Right atrium auricular region (tissue), 2 donors: ENCODE measurements around the gene ASPN. TPM values are rescaled to one million over a fixed set of nuclear protein-coding genes. Genes with fewer than 3 reads are reported as not detected.

Source experiments
- DNase-seq: peaks from one replicate; pipeline ENCODE4 v3.0.0-alpha.2; 2019; ENCODE audit warnings: low spot score
- H3K27ac ChIP-seq, 2 donors: fragments of 200-600 bp; sonication (generic); 1 replicate in 1 of 2; 2 replicates in 1 of 2; pipeline ENCODE4 v1.5.1; 2016 to 2019
- H3K27me3 ChIP-seq, 2 donors: fragments of 200-600 bp; sonication (generic); one replicate each; pipeline versions ENCODE4 v1.5.1 to v1.6.0; 2017 to 2019
- H3K36me3 ChIP-seq: fragments of 200-600 bp; sonication (generic); one replicate; pipeline ENCODE4 v1.5.1; 2016
- H3K4me1 ChIP-seq, 2 donors: fragments of 200-600 bp; sonication (generic); one replicate each; pipeline versions ENCODE4 v1.5.1 to v1.6.0; 2017 to 2019
- H3K4me3 ChIP-seq, 2 donors: fragments of 200-600 bp; sonication (generic); 1 replicate in 1 of 2; 2 replicates in 1 of 2; pipeline ENCODE4 v1.5.1; 2017 to 2019; ENCODE audit warnings: mild to moderate bottlenecking in 1 of 2, moderate library complexity in 1 of 2
- H3K9me3 ChIP-seq, 2 donors: fragments of 200-600 bp; sonication (generic); one replicate each; pipeline ENCODE4 v1.5.1; 2019
- CTCF ChIP-seq, 2 donors: fragments of 200-600 bp; sonication (generic); IDR thresholded peaks; one replicate each; pipeline ENCODE4 v1.5.1; 2019; ENCODE audit warnings: antibody characterized with exemption in 2 of 2
- total RNA-seq, 2 donors: library from RNA; depleted of rRNA; stranded (reverse); fragments of >200 nt; gene quantifications; one replicate each; pipeline ENCODE4 v1.1.0, GENCODE V29; 2016

Gene ASPN
- total RNA-seq, 2 donors from 2014 or later = 3.9 to 29.0 TPM

- TF ChIP-seq CTCF (IDR thresholded peaks at IDR 0.05) = no peak
- no peak for DNase-seq
- no peak overlapping the region for H3K4me3 ChIP-seq
- no peaks in the 10 kb centered on the region for H3K9me3 ChIP-seq
- H3K36me3 ChIP-seq = no peaks in the 10 kb centered on the region
- H3K4me1 ChIP-seq = peaks cover 0 to 19% of the 10 kb centered on the region in 2 donors
- H3K27me3 ChIP-seq = no peaks in the 10 kb centered on the region
- no peak overlapping the region for H3K27ac ChIP-seq
These were observed 55.7 kb downstream of the ASPN start for GRCh38 chr9:92426501-92427145.

- no peaks in the 10 kb centered on the region for H3K27me3 ChIP-seq
- peaks cover 0 to 19% of the 10 kb centered on the region in 2 donors for H3K4me1 ChIP-seq
- no peak overlapping the region for H3K4me3 ChIP-seq
- DNase-seq = no peak
- H3K27ac ChIP-seq = peak overlapping the region in 1 of 2 donors; percentile 17
- H3K36me3 ChIP-seq = no peaks in the 10 kb centered on the region
- TF ChIP-seq CTCF (IDR thresholded peaks at IDR 0.05) = no peak
- H3K9me3 ChIP-seq = no peaks in the 10 kb centered on the region
These were observed 56.8 kb downstream of the ASPN start for GRCh38 chr9:92425474-92425873.

GRCh38 chr9:92424340-92424739 lies 58.0 kb downstream of the ASPN start, which contains the start of gene OMD:
OMD (minus strand) TSS chr9:92424471; CDS start chr9:92417558, 6,913 bp downstream.
- Histone ChIP-seq H3K27ac (peak within 1 kb of the TSS; percentile 1 to 26), H3K9me3 (no peaks in the 10 kb centered on the region), H3K27me3 (no peaks in the 10 kb centered on the region), H3K36me3 (no peaks in the 10 kb centered on the region), H3K4me1 (peaks cover 0 to 19% of the 10 kb centered on the region in 2 donors), H3K4me3 (peak within 1 kb of the TSS; percentile 11 to 29)
- DNase-seq = no peak
- no peak for TF ChIP-seq CTCF (IDR thresholded peaks at IDR 0.05)

GRCh38 chr9:92423612-92424011 lies 58.7 kb downstream of the ASPN start:
- H3K27ac ChIP-seq = peak overlapping the region; percentile 1 to 26
- no peaks in the 10 kb centered on the region for H3K27me3 ChIP-seq
- peaks cover 0 to 19% of the 10 kb centered on the region in 2 donors for H3K4me1 ChIP-seq
- H3K9me3 ChIP-seq = no peaks in the 10 kb centered on the region
- no peak for TF ChIP-seq CTCF (IDR thresholded peaks at IDR 0.05)
- no peak for DNase-seq
- H3K36me3 ChIP-seq = no peaks in the 10 kb centered on the region
- H3K4me3 ChIP-seq = peak overlapping the region; percentile 11 to 29

- H3K27ac ChIP-seq = no peak overlapping the region
- peak overlapping the region; percentile 11 to 29 for H3K4me3 ChIP-seq
- no peaks in the 10 kb centered on the region for H3K9me3 ChIP-seq
- H3K36me3 ChIP-seq = no peaks in the 10 kb centered on the region
- TF ChIP-seq CTCF (IDR thresholded peaks at IDR 0.05) = no peak
- no peaks in the 10 kb centered on the region for H3K27me3 ChIP-seq
- DNase-seq = no peak
- peaks cover 0 to 19% of the 10 kb centered on the region in 2 donors for H3K4me1 ChIP-seq
These were observed 59.5 kb downstream of the ASPN start for GRCh38 chr9:92422611-92423338.
